Measurements from ENCODE around the gene SCARB2.

DNA sequence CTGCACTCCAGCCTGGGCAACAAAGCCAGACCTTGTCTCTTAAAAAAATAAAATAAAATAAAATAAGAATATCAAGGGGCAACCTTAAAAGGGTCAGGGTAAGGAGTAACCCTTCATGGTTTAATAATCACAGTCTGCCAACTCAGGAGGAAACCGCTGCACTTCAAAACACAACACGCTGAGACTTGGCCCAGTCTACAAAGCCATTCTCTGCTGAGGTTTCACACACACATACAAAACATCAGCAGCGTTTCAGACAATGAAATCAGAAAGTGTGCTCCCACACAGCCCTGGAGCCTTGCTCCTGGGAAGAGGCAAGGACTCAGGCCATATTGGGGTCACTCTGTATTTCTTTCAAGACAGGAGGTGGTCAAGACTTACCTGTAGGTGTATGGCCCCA lies 18.3 kb downstream of the SCARB2 start:
- TF ChIP-seq, protein P1, sequence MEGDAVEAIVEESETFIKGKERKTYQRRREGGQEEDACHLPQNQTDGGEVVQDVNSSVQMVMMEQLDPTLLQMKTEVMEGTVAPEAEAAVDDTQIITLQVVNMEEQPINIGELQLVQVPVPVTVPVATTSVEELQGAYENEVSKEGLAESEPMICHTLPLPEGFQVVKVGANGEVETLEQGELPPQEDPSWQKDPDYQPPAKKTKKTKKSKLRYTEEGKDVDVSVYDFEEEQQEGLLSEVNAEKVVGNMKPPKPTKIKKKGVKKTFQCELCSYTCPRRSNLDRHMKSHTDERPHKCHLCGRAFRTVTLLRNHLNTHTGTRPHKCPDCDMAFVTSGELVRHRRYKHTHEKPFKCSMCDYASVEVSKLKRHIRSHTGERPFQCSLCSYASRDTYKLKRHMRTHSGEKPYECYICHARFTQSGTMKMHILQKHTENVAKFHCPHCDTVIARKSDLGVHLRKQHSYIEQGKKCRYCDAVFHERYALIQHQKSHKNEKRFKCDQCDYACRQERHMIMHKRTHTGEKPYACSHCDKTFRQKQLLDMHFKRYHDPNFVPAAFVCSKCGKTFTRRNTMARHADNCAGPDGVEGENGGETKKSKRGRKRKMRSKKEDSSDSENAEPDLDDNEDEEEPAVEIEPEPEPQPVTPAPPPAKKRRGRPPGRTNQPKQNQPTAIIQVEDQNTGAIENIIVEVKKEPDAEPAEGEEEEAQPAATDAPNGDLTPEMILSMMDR (IDR thresholded peaks at IDR 0.05; ENCODE audit: low read depth, low read length, missing input control) = no peak
- TF ChIP-seq YY1 (IDR thresholded peaks at IDR 0.05) = no peak
- no peak for TF ChIP-seq GABPA (IDR thresholded peaks at IDR 0.05 in 1 of 2, conservative IDR thresholded peaks at IDR 0.05 in 1 of 2)
- TF ChIP-seq, protein P2, sequence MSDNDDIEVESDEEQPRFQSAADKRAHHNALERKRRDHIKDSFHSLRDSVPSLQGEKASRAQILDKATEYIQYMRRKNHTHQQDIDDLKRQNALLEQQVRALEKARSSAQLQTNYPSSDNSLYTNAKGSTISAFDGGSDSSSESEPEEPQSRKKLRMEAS (IDR thresholded peaks at IDR 0.05) = no peak
- TF ChIP-seq, protein P3, sequence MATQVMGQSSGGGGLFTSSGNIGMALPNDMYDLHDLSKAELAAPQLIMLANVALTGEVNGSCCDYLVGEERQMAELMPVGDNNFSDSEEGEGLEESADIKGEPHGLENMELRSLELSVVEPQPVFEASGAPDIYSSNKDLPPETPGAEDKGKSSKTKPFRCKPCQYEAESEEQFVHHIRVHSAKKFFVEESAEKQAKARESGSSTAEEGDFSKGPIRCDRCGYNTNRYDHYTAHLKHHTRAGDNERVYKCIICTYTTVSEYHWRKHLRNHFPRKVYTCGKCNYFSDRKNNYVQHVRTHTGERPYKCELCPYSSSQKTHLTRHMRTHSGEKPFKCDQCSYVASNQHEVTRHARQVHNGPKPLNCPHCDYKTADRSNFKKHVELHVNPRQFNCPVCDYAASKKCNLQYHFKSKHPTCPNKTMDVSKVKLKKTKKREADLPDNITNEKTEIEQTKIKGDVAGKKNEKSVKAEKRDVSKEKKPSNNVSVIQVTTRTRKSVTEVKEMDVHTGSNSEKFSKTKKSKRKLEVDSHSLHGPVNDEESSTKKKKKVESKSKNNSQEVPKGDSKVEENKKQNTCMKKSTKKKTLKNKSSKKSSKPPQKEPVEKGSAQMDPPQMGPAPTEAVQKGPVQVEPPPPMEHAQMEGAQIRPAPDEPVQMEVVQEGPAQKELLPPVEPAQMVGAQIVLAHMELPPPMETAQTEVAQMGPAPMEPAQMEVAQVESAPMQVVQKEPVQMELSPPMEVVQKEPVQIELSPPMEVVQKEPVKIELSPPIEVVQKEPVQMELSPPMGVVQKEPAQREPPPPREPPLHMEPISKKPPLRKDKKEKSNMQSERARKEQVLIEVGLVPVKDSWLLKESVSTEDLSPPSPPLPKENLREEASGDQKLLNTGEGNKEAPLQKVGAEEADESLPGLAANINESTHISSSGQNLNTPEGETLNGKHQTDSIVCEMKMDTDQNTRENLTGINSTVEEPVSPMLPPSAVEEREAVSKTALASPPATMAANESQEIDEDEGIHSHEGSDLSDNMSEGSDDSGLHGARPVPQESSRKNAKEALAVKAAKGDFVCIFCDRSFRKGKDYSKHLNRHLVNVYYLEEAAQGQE (IDR thresholded peaks at IDR 0.05) = no peak
- TF ChIP-seq, protein P4, sequence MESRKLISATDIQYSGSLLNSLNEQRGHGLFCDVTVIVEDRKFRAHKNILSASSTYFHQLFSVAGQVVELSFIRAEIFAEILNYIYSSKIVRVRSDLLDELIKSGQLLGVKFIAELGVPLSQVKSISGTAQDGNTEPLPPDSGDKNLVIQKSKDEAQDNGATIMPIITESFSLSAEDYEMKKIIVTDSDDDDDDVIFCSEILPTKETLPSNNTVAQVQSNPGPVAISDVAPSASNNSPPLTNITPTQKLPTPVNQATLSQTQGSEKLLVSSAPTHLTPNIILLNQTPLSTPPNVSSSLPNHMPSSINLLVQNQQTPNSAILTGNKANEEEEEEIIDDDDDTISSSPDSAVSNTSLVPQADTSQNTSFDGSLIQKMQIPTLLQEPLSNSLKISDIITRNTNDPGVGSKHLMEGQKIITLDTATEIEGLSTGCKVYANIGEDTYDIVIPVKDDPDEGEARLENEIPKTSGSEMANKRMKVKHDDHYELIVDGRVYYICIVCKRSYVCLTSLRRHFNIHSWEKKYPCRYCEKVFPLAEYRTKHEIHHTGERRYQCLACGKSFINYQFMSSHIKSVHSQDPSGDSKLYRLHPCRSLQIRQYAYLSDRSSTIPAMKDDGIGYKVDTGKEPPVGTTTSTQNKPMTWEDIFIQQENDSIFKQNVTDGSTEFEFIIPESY (IDR thresholded peaks at IDR 0.05) = no peak

Measured in liver (tissue), 3 donors.